SK-N-MC (cell line): ENCODE data around the gene TMEM11.

Experiments
- EZH2 ChIP-seq: fragments of 200-600 bp; sonication (generic); IDR thresholded peaks from one replicate; pipeline ENCODE4 v1.6.1; 2017; ENCODE audit warnings: antibody characterized with exemption
- FOXP2 ChIP-seq: optimal IDR thresholded peaks from 2 replicates; pipeline ENCODE3; 2011; ENCODE audit warnings: mild to moderate bottlenecking, moderate library complexity; ENCODE audit not compliant: insufficient read depth; ENCODE audit errors: extremely low read length, control extremely low read depth
- POLR2AphosphoS5 ChIP-seq: IDR thresholded peaks from 2 replicates; pipeline ENCODE4 v1.6.1; 2012; ENCODE audit warnings: mild to moderate bottlenecking, low read depth, low read length, borderline replicate concordance

DNA sequence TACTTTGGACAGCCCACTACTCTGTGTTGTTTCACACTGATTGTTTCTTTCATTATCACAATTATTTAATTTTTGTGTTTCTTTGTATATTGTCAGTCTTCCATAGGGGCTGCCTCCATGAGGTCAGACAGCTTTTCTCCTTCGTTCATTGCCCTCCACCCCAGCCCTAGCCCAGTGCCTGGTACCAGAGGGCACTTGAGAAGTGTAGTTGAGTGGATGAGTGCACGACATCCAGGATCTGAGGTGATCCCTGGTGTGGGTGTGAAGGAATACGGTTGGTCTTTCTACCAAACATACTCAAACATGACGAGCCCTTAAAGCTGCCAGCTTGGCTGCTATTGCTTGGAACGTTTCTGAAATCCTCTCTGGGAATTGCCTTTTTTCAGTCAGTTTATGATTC lies 49.3 kb downstream of the TMEM11 start:
- TF ChIP-seq POLR2AphosphoS5 (no peak), FOXP2 (no peak), EZH2 (no peak)
